GM18873 (cell line): ENCODE data around the gene GRB7.

ENCODE experiments used
- ATAC-seq: cut with Tn5 transposase; IDR thresholded peaks from one replicate; pipeline ENCODE4 v1.9.1; 2021; ENCODE audit warnings: mild to moderate bottlenecking, moderate library complexity, moderate number of reproducible peaks; ENCODE audit not compliant: unreplicated experiment, low FRiP score

GRB7 gene

GRCh38 chr17:39765766-39766165, 28.0 kb downstream of the GRB7 start:
- no peak for ATAC-seq

- ATAC-seq, result no peak
These were observed 29.4 kb downstream of the GRB7 start for GRCh38 chr17:39767147-39767546.

- peak; percentile 43 for ATAC-seq
These were observed 32.3 kb downstream of the GRB7 start for GRCh38 chr17:39769974-39770587.

- no peak for ATAC-seq
These were observed 34.7 kb downstream of the GRB7 start for GRCh38 chr17:39772415-39772814.

- ATAC-seq, result no peak
These were observed 35.5 kb downstream of the GRB7 start for GRCh38 chr17:39772987-39773934.

- no peak for ATAC-seq
These were observed 36.3 kb downstream of the GRB7 start for GRCh38 chr17:39774047-39774446.

GRCh38 chr17:39775031-39775430, 37.3 kb downstream of the GRB7 start:
- ATAC-seq, result no peak

GRCh38 chr17:39776252-39776651, 38.5 kb downstream of the GRB7 start:
- ATAC-seq, result no peak

- ATAC-seq, result peak; percentile 49
These were observed 40.0 kb downstream of the GRB7 start for GRCh38 chr17:39777534-39778365.

- no peak for ATAC-seq
These were observed 43.5 kb downstream of the GRB7 start for GRCh38 chr17:39781031-39781860.

GRCh38 chr17:39781861-39782213, 44.1 kb downstream of the GRB7 start:
- no peak for ATAC-seq

GRCh38 chr17:39782481-39782880, 44.7 kb downstream of the GRB7 start:
- ATAC-seq, result no peak

- ATAC-seq, result no peak
These were observed 45.2 kb downstream of the GRB7 start for GRCh38 chr17:39782980-39783379.

- no peak for ATAC-seq
These were observed 49.3 kb downstream of the GRB7 start for GRCh38 chr17:39787041-39787440.

- ATAC-seq, result no peak
These were observed 50.2 kb downstream of the GRB7 start for GRCh38 chr17:39787743-39788484.

- no peak for ATAC-seq
These were observed 53.6 kb downstream of the GRB7 start for GRCh38 chr17:39791111-39791992.

- ATAC-seq, result no peak
These were observed 54.9 kb downstream of the GRB7 start for GRCh38 chr17:39792526-39793221.

- ATAC-seq, result no peak
These were observed 55.6 kb downstream of the GRB7 start for GRCh38 chr17:39793301-39793872.
